HEK293 (cell line): Measurements from ENCODE around the gene LRRC74B.
A peak's percentile ranks its signal among the peaks of the same experiment; 100 is the strongest.

Experiments used
- CTCF ChIA-PET: fragments of 350-600 bp; formaldehyde crosslinking; extraction: SDS; loops from one replicate; lab custom pipeline; 2021; ENCODE audit warnings: antibody characterized with exemption; lab: Yijun Ruan, JAX
- POLR2A ChIA-PET: fragments of 300-600 bp; formaldehyde crosslinking; extraction: SDS; loops from one replicate; lab custom pipeline; 2020; ENCODE audit warnings: antibody characterized with exemption, inconsistent platforms; lab: Yijun Ruan, JAX
- H3K27ac ChIP-seq: fragments of 200-500 bp; sonication (Bioruptor generic); 2 replicates; pipeline ENCODE4 v1.5.1; 2014; ENCODE audit warnings: low read depth, low read length, control low read depth, inconsistent platforms; ENCODE audit errors: extremely low read depth
- H3K36me3 ChIP-seq, 2 experiments: fragments of 200-500 bp in 1 of 2; sonication (Bioruptor generic) in 1 of 2; 1 replicate in 1 of 2; 2 replicates in 1 of 2; pipeline ENCODE4 v1.5.1; 2014 to 2017; ENCODE audit warnings: inconsistent platforms in 2 of 2, low read length in 2 of 2; ENCODE audit not compliant: control insufficient read depth in 2 of 2, insufficient read depth in 1 of 2
- H3K4me1 ChIP-seq: fragments of 200-500 bp; sonication (Bioruptor generic); 2 replicates; pipeline ENCODE4 v1.5.1; 2014; ENCODE audit warnings: mild to moderate bottlenecking, low read length, inconsistent platforms; ENCODE audit not compliant: control insufficient read depth, insufficient read depth
- H3K4me3 ChIP-seq: 2 replicates; pipeline ENCODE4 v1.5.1; 2011; ENCODE audit warnings: low read depth, mild to moderate bottlenecking, control low read depth, low read length, moderate library complexity
- H3K9me3 ChIP-seq: fragments of 200-500 bp; sonication (Bioruptor generic); 2 replicates; pipeline ENCODE4 v1.5.1; 2014; ENCODE audit warnings: low read depth, low read length, inconsistent platforms; ENCODE audit not compliant: control insufficient read depth, insufficient read depth
- HOXC10 ChIP-seq: sonication (generic); formaldehyde crosslinking; IDR thresholded peaks from 2 replicates; pipeline ENCODE4 v1.8.1; 2023; ENCODE audit warnings: mild to moderate bottlenecking, missing genetic modification reagents
- SP7 ChIP-seq: fragments of 450-650 bp; formaldehyde crosslinking; IDR thresholded peaks from 2 replicates; pipeline ENCODE4 v1.5.1; 2016; ENCODE audit warnings: missing biosample characterization, missing genetic modification characterization
- ZBTB20 ChIP-seq: fragments of 450-650 bp; formaldehyde crosslinking; IDR thresholded peaks from 2 replicates; pipeline ENCODE4 v1.5.1; 2016; ENCODE audit warnings: missing biosample characterization, missing genetic modification characterization
- ZNF133 ChIP-seq: fragments of 450-650 bp; formaldehyde crosslinking; IDR thresholded peaks from 2 replicates; pipeline ENCODE4 v1.5.1; 2016; ENCODE audit warnings: missing biosample characterization, missing genetic modification characterization
- ZNF155 ChIP-seq: fragments of 450-650 bp; formaldehyde crosslinking; IDR thresholded peaks from 2 replicates; pipeline ENCODE4 v1.5.1; 2016; ENCODE audit warnings: missing biosample characterization, missing genetic modification characterization
- ZNF335 ChIP-seq: fragments of 450-650 bp; formaldehyde crosslinking; conservative IDR thresholded peaks from 2 replicates; pipeline ENCODE4 v1.5.1; 2016; ENCODE audit warnings: missing biosample characterization, missing genetic modification characterization
- ZNF629 ChIP-seq: fragments of 450-650 bp; formaldehyde crosslinking; IDR thresholded peaks from 2 replicates; pipeline ENCODE4 v1.5.1; 2017; ENCODE audit warnings: missing biosample characterization, missing genetic modification characterization
- ZSCAN30 ChIP-seq: fragments of 450-650 bp; IDR thresholded peaks from 2 replicates; pipeline ENCODE4 v1.5.1; 2018; ENCODE audit warnings: missing biosample characterization, mild to moderate bottlenecking, missing genetic modification characterization, moderate library complexity
- TF ChIP-seq, protein P1 (sequence below): fragments of 450-650 bp; formaldehyde crosslinking; IDR thresholded peaks from 2 replicates; pipeline ENCODE4 v1.5.1; 2016; ENCODE audit warnings: missing biosample characterization, missing genetic modification characterization
- TF ChIP-seq, protein P2 (sequence below): fragments of 450-650 bp; formaldehyde crosslinking; IDR thresholded peaks from 2 replicates; pipeline ENCODE4 v1.5.1; 2016; ENCODE audit warnings: missing biosample characterization, missing genetic modification characterization, borderline replicate concordance
- TF ChIP-seq, protein P3 (sequence below): fragments of 450-650 bp; formaldehyde crosslinking; IDR thresholded peaks from 2 replicates; pipeline ENCODE4 v1.5.1; 2016; ENCODE audit warnings: missing biosample characterization, missing genetic modification characterization

LRRC74B gene

DNA sequence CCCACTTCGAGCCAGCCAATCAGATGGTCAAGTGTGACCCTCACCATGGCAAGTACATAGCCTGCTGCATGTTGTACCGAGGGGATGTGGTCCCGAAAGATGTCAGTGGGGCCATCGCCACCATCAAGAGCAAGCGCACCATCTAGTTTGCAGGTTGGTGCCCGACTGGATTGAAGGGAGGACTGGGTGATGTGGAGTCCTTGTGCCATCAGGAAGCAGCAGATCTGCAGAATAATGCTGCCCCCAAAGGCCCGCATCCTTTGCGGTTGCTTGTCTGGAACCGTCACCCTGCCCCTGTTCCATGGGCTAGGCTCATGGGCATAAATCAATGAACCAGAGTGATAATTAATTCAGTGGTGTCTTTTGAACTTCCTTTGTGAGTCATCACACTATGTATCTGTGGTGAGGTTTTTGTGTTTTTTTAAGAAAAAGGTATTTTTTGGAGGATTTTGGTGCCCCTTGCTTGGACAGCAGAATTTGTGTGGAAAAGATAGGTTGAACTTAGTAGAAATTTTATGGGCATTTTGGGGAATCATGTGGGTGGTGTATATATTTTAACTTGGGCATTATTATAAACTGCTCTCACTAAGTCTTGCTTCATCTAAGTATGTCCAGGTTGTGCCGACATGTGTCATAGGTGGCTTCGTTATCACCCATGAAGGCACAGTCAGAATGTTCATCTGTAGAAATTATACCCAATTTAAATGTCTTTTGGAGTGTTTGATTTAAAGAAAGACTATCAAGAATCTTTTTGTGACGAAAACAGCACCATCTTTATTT, 22.3 kb downstream of the LRRC74B start:
- POLR2A ChIA-PET, result no interaction called here
- TF ChIP-seq, protein P1, sequence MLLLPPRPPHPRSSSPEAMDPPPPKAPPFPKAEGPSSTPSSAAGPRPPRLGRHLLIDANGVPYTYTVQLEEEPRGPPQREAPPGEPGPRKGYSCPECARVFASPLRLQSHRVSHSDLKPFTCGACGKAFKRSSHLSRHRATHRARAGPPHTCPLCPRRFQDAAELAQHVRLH (tag by site-specific recombination), result no peak
- TF ChIP-seq ZSCAN30 (tag by site-specific recombination), result no peak
- no peak for TF ChIP-seq SP7 (tag by site-specific recombination)
- TF ChIP-seq, protein P2, sequence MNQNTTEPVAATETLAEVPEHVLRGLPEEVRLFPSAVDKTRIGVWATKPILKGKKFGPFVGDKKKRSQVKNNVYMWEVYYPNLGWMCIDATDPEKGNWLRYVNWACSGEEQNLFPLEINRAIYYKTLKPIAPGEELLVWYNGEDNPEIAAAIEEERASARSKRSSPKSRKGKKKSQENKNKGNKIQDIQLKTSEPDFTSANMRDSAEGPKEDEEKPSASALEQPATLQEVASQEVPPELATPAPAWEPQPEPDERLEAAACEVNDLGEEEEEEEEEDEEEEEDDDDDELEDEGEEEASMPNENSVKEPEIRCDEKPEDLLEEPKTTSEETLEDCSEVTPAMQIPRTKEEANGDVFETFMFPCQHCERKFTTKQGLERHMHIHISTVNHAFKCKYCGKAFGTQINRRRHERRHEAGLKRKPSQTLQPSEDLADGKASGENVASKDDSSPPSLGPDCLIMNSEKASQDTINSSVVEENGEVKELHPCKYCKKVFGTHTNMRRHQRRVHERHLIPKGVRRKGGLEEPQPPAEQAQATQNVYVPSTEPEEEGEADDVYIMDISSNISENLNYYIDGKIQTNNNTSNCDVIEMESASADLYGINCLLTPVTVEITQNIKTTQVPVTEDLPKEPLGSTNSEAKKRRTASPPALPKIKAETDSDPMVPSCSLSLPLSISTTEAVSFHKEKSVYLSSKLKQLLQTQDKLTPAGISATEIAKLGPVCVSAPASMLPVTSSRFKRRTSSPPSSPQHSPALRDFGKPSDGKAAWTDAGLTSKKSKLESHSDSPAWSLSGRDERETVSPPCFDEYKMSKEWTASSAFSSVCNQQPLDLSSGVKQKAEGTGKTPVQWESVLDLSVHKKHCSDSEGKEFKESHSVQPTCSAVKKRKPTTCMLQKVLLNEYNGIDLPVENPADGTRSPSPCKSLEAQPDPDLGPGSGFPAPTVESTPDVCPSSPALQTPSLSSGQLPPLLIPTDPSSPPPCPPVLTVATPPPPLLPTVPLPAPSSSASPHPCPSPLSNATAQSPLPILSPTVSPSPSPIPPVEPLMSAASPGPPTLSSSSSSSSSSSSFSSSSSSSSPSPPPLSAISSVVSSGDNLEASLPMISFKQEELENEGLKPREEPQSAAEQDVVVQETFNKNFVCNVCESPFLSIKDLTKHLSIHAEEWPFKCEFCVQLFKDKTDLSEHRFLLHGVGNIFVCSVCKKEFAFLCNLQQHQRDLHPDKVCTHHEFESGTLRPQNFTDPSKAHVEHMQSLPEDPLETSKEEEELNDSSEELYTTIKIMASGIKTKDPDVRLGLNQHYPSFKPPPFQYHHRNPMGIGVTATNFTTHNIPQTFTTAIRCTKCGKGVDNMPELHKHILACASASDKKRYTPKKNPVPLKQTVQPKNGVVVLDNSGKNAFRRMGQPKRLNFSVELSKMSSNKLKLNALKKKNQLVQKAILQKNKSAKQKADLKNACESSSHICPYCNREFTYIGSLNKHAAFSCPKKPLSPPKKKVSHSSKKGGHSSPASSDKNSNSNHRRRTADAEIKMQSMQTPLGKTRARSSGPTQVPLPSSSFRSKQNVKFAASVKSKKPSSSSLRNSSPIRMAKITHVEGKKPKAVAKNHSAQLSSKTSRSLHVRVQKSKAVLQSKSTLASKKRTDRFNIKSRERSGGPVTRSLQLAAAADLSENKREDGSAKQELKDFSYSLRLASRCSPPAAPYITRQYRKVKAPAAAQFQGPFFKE (tag by site-specific recombination), result no peak
- TF ChIP-seq, protein P3, sequence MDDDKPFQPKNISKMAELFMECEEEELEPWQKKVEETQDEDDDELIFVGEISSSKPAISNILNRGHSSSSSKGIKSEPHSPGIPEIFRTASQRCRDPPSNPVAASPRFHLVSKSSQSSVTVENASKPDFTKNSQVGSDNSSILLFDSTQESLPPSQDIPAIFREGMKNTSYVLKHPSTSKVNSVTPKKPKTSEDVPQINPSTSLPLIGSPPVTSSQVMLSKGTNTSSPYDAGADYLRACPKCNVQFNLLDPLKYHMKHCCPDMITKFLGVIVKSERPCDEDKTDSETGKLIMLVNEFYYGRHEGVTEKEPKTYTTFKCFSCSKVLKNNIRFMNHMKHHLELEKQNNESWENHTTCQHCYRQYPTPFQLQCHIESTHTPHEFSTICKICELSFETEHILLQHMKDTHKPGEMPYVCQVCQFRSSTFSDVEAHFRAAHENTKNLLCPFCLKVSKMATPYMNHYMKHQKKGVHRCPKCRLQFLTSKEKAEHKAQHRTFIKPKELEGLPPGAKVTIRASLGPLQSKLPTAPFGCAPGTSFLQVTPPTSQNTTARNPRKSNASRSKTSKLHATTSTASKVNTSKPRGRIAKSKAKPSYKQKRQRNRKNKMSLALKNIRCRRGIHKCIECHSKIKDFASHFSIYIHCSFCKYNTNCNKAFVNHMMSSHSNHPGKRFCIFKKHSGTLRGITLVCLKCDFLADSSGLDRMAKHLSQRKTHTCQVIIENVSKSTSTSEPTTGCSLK, result no peak
- Histone ChIP-seq H3K4me3 (no peak overlapping the region), H3K9me3 (no peaks in the 10 kb centered on the region), H3K27ac (no peak overlapping the region), H3K36me3 (no peaks in the 10 kb centered on the region), H3K4me1 (no peaks in the 10 kb centered on the region)
- CTCF ChIA-PET, result no interaction called here

DNA sequence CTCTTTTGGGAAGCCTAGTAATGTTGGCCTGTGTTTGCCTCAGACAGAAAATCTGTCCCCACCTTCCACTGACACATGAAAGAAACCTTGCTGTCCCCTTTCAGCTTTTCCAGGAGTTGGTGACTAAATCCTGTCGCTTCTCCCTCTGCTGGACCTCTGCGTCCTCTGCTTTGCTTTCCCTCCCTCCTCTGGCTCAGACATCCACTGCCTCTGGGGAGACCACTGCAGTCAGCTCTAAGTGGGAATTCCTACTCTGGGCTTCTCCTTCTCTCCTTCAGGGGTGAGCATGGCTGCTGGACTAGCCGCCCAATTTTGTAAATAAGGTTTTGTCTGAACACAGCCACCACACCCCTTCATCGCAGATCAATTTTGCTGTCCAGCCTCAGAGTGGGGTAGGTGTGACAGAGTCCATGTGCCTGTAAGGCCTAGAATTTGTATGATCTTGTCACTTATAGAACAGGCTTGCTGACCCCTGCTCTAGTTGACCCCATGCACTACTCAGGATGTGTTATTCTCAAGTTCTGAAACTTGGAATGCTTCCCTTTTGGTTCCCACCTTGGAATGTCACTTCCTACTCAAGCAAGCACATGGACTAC, 23.0 kb downstream of the LRRC74B start:
- Histone ChIP-seq H3K4me3 (no peak overlapping the region), H3K4me1 (no peaks in the 10 kb centered on the region), H3K9me3 (no peaks in the 10 kb centered on the region), H3K36me3 (no peaks in the 10 kb centered on the region), H3K27ac (no peak overlapping the region)
- TF ChIP-seq ZNF133 (tag by site-specific recombination) (peak; percentile 51; the same call in 1 of the 2 replicates), ZNF629 (no peak), HOXC10 (no peak), ZNF335 (tag by site-specific recombination) (no peak), ZNF155 (tag by site-specific recombination) (no peak)
- CTCF ChIA-PET, result interaction anchor here (1.1 kb wide), 2 partner anchors 33 to 54 kb away, joined by 3 read pairs; partner anchors contain the start of gene P2RX6
- POLR2A ChIA-PET, result no interaction called here

DNA sequence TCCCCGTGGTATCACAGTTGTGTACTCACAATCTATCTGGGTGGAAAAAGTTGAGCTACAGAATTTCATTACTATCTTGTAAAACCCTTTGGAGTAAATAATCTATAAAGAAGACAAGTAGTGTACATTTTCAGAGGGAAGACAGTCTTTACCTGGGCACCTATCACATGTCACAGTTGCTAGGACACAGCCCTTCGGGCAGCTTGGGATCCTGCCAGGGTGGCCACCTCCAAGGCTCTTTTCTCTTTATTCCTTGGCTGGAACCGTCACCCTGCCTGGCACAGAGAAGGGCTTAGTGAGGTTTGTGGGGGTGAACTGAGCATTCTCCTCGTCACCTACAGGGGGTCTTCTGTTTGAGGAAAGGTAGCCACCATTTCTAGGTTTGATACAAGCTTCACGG, 23.6 kb downstream of the LRRC74B start:
- H3K9me3 ChIP-seq, result no peaks in the 10 kb centered on the region
- H3K36me3 ChIP-seq, result no peaks in the 10 kb centered on the region
- POLR2A ChIA-PET, result no interaction called here
- TF ChIP-seq ZBTB20, result no peak
- TF ChIP-seq, all 188 proteins: peak for 0
- CTCF ChIA-PET, result interaction anchor here (1.1 kb wide), 2 partner anchors 33 to 55 kb away, joined by 3 read pairs; partner anchors contain the start of gene P2RX6
- no peak overlapping the region for H3K4me3 ChIP-seq
- H3K4me1 ChIP-seq, result no peaks in the 10 kb centered on the region
- no peak overlapping the region for H3K27ac ChIP-seq
